GM18861 (cell line): ENCODE results near the gene CATSPERD.

Experiments
- ATAC-seq: cut with Tn5 transposase; IDR thresholded peaks from one replicate; pipeline ENCODE4 v1.9.1; 2021; ENCODE audit not compliant: unreplicated experiment

The CATSPERD gene

GRCh38 chr19:5803752-5804515, 83.5 kb downstream of the CATSPERD start:
- ATAC-seq: peak; percentile 78

GRCh38 chr19:5804516-5805461, 84.4 kb downstream of the CATSPERD start, which contains the start of gene NRTN:
NRTN (plus strand) TSS chr19:5805067; CDS start chr19:5824166, 19,099 bp downstream.
- no peak for ATAC-seq

- ATAC-seq: no peak
These were observed 85.2 kb downstream of the CATSPERD start for GRCh38 chr19:5805462-5806132.

- no peak for ATAC-seq
These were observed 85.7 kb downstream of the CATSPERD start for GRCh38 chr19:5806133-5806489.

GRCh38 chr19:5806905-5807304, 86.5 kb downstream of the CATSPERD start:
- no peak for ATAC-seq

GRCh38 chr19:5808120-5808816, 87.8 kb downstream of the CATSPERD start:
- ATAC-seq: no peak

- ATAC-seq: no peak
These were observed 88.6 kb downstream of the CATSPERD start for GRCh38 chr19:5809053-5809452.

GRCh38 chr19:5809469-5809868, 89.0 kb downstream of the CATSPERD start:
- no peak for ATAC-seq

GRCh38 chr19:5811117-5811516, 90.7 kb downstream of the CATSPERD start:
- no peak for ATAC-seq

GRCh38 chr19:5814123-5814851, 93.8 kb downstream of the CATSPERD start:
- no peak for ATAC-seq

- ATAC-seq: no peak
These were observed 94.4 kb downstream of the CATSPERD start for GRCh38 chr19:5814852-5815246.

GRCh38 chr19:5817218-5817617, 96.8 kb downstream of the CATSPERD start:
- no peak for ATAC-seq

GRCh38 chr19:5818594-5818993, 98.2 kb downstream of the CATSPERD start:
- ATAC-seq: no peak

GRCh38 chr19:5820785-5821184, 100.3 kb downstream of the CATSPERD start:
- no peak for ATAC-seq

- ATAC-seq: no peak
These were observed 101.2 kb downstream of the CATSPERD start for GRCh38 chr19:5821521-5822180.

- no peak for ATAC-seq
These were observed 101.9 kb downstream of the CATSPERD start for GRCh38 chr19:5822181-5822844.

- no peak for ATAC-seq
These were observed 103.3 kb downstream of the CATSPERD start for GRCh38 chr19:5823579-5824281.

GRCh38 chr19:5824751-5825150, 104.3 kb downstream of the CATSPERD start:
- no peak for ATAC-seq
